Dedifferentiated amniotic fluid mesenchymal stem cell (primary cell): ENCODE measurements around the gene GLCCI1.
"Not testable (repeated sequence)": the region's sequence is repeated elsewhere in the genome, so short reads cannot be mapped to it uniquely, and the experiment has no call there.

Experiments
- DNase-seq: peaks from one replicate; pipeline ENCODE4 v3.0.0-alpha.2; 2016; ENCODE audit errors: extremely low spot score

GLCCI1 gene

GRCh38 chr7:8051373-8051772 lies 82.8 kb downstream of the GLCCI1 start:
- no peak for DNase-seq

- no peak for DNase-seq
These were observed 83.4 kb downstream of the GLCCI1 start for GRCh38 chr7:8051998-8052397.

DNA sequence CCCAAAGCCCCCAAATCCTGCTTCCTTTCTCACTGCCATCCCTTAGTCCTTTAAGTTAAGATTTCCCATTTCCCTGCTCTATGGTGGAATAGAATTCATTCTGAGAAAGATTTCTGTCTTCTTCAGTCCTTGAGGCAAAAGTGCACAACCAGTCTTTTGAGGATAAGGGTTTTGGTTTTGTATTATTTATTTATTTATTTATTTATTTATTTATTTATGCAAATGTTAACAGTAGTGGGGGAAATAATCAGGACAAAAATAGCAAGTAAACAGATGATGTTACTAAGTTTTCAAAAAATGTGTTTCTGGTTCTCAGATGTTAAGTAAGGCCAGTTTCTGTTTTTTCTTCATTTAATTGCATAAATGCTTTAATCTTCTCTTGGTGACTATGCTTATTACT lies 84.2 kb downstream of the GLCCI1 start:
- DNase-seq, result no peak

- no peak for DNase-seq
These were observed 87.8 kb downstream of the GLCCI1 start for GRCh38 chr7:8056439-8056838.

GRCh38 chr7:8057566-8057965 lies 89.0 kb downstream of the GLCCI1 start:
- no peak for DNase-seq

- DNase-seq, result no peak
These were observed 89.7 kb downstream of the GLCCI1 start for GRCh38 chr7:8058322-8058721.

DNA sequence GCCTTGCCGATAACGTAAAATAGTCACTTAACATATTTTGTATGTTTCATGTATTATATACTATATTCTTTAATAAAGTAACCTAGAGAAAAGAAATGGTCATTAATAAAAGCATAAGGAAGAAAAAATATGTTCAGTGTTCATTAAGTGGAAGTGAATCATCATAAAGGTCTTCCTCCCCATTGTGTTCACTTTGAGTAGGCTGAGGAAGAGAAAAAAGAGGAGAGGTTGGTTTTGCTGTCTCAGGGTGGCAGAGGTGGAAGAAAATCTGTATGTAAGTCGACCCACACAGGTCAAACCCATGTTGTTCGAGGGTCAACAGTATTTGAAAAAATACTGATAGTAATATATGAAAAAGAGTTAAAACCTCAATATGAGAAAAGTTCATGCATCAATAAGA lies 90.3 kb downstream of the GLCCI1 start:
- DNase-seq, result no peak

- DNase-seq, result no peak
These were observed 91.6 kb downstream of the GLCCI1 start for GRCh38 chr7:8060241-8060640.

GRCh38 chr7:8063300-8063699 lies 94.7 kb downstream of the GLCCI1 start:
- not testable (repeated sequence) for DNase-seq

DNA sequence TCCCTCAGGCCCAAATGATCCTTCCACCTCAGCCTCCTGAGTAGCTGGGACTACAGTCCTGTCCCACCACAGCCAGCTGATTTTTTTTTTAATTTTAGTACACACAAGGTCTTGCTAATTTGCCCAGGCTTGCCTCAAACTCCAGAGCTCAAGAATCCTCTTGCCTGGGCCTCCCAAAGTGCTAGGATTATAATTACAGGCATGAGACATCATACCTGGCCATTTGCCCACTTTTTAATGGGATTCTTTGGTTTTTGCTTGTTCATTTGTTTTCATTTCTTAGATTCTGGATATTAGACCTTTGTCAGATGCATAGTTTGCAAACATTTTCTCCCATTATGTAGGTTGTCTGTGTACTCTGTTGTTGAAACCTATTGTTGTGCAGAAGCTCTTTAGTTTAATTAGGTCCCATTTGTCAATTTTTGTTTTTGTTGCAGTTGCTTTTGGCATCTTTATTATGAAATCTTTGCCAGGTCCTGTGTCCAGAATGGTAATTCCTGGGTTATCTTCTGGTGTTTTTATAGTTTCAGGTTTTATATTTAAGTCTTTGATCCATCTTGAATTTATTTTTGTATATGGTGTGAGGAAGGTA lies 95.2 kb downstream of the GLCCI1 start:
- DNase-seq, result no peak

GRCh38 chr7:8064828-8065227 lies 96.2 kb downstream of the GLCCI1 start:
- no peak for DNase-seq

- peak; percentile 98 for DNase-seq
These were observed 96.8 kb downstream of the GLCCI1 start for GRCh38 chr7:8065356-8065813.

DNA sequence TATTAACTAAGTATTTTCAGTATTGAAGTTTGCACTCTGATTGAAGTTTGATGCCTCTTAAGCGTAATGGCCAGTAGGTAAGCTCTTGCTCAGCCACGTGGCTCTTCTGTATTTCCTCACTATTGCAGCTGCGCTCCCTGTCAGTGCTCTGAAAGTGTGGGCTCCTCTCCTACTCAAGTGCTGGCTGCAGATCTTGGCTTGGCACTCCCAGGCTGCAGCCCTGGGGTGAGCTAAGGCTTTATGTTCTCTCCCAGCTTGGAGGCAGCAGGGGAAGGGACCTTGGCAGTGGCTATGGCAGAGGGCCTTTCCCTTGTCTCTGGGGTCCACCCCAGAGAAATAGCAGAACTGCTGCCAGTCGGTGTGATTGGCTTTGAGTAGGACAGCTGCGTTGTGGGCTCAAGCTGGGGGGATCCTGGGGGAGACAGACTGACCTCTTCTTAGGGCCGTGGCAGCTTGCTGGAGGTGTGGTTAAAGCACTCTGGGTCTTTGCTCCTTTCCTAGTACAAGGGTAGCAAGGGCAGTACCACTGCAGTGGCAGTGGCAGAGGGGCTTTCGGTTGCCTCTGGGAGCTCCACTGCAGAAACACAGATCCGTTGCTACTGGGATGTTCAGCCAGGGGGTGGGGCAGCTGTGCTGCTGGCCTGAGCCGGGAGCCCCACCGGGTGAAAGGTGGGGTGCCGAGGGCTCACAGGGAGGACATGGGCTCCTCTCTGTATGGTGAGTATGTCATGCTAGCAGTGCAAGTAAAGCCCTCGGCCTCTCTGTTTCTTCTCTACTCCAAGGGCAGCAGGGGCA lies 100.5 kb downstream of the GLCCI1 start:
- no peak for DNase-seq

GRCh38 chr7:8070451-8071180 lies 102.0 kb downstream of the GLCCI1 start:
- no peak for DNase-seq

DNA sequence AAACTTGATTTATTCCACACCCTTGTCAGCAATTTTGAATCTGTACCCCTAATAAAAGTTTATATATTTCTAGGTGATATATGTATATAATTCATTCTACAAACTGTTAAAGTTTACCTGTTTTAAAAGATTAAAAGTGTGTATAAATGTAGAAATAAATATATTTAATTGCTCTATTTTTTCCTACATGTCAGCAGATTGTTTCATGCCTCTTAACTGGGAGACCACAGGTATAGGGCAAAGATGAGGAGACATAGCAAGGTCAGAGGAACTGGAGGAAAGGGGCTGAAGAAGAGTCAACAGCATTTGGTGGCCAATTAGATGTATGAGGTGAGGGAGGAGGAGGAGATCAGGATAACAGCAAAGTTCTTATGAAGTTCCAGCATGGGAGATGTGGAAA lies 109.8 kb downstream of the GLCCI1 start:
- DNase-seq, result no peak

- no peak for DNase-seq
These were observed 114.2 kb downstream of the GLCCI1 start for GRCh38 chr7:8082762-8083161.

- DNase-seq, result no peak
These were observed 116.2 kb downstream of the GLCCI1 start for GRCh38 chr7:8084836-8085235.

DNA sequence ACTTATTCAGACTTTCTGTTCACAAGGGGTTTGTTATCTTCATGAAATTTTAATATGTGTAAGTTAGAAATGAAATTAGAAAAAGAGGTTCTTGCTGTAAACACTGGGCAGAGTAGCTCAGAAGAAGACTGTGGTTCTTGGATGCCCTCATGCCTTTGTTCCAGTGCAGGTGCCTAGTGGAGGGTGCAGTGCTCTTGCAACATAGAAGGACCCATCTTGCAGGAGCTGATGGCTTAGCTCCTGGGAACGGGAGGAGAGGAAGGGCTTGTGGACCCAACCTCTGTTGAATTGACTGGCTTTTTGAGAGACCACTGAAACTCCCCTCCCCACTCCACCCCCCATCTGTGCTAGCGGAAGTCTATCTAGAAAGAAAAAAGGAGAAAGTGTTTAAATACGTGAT lies 116.8 kb downstream of the GLCCI1 start:
- DNase-seq, result no peak

- no peak for DNase-seq
These were observed 117.6 kb downstream of the GLCCI1 start for GRCh38 chr7:8086239-8086638.

DNA sequence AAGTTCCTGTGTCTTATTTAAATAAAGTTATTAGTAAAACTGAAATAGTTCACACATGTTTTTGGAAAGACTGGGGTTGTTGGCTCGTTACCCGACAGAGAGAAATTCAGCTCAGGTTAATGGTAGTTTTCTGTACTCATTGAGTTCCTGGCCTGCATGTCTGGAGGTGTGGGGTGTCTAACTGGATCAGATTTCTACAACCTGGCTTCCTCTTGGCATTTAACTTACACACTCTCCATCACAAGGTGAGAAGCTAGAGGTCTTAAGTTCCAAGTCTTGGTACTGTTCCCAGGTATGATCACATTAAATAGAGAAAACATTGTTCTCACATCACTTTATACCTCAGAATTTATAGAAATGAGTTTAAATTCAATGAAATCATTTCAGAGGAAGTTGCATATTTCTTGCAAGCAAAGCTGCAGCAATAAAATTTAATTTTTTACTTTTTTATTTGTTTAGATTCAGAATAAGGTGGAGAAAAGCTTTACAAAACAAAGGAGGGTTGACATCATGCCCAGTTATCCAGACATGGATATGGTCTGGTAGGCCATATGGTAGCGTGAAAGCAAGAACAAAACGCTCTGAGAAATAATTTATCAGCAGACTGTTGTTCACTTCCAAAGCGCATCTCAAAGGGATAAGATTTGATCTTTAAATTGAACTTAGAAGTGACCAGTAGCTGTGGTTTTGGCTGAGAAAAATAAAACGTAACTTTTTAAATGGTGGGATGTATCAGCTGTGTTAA lies 120.6 kb downstream of the GLCCI1 start:
- no peak for DNase-seq

DNA sequence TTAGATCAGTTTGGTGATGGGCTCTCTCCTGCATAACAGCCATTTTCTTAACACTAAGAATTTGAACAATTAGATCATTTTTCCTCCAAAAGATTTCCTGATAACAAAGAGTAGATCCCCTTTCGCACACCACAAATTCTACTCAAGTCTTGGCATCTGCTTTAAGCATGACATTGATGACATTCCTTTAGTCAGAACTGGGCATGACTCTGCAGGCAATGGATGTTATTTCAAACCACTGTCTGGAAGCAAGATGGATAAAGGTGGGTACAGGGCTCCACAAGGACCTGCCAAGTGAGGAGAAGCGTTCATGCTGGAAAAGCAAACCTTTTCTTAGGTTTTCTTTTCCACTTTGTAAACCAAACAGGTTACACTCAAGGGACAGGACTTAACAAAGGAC lies 123.5 kb downstream of the GLCCI1 start:
- DNase-seq, result no peak
